Type B pancreatic cell (in vitro differentiated cells): ENCODE data around the gene SNX21. TPM values are rescaled to one million over a fixed set of nuclear protein-coding genes. Genes with fewer than 3 reads are reported as not detected.
A peak's percentile ranks its signal among the peaks of the same experiment; 100 is the strongest.

ENCODE experiments used
- DNase-seq: peaks from one replicate; pipeline ENCODE4 v3.0.0; 2021; ENCODE audit warnings: mixed read lengths; ENCODE audit not compliant: unreplicated experiment; ENCODE audit errors: extremely low spot score
- H3K27ac Mint-ChIP-seq: 2 replicates; pipeline ENCODE4 v1.8.0; 2021; ENCODE audit warnings: mild to moderate bottlenecking, mixed read lengths
- H3K27me3 Mint-ChIP-seq: 2 replicates; pipeline ENCODE4 v1.8.0; 2021; ENCODE audit warnings: mixed read lengths
- H3K36me3 Mint-ChIP-seq: 2 replicates; pipeline ENCODE4 v1.8.0; 2021; ENCODE audit warnings: mixed read lengths
- H3K4me1 Mint-ChIP-seq: one replicate; pipeline ENCODE4 v1.8.0; 2021; ENCODE audit warnings: mixed read lengths; ENCODE audit not compliant: unreplicated experiment
- H3K4me3 Mint-ChIP-seq: 2 replicates; pipeline ENCODE4 v1.8.0; 2021; ENCODE audit warnings: mild to moderate bottlenecking, mixed read lengths
- H3K9me3 Mint-ChIP-seq: 2 replicates; pipeline ENCODE4 v1.8.0; 2021; ENCODE audit warnings: mixed read lengths
- CTCF ChIP-seq: fragments of 200-600 bp; sonication (generic); conservative IDR thresholded peaks from 2 replicates; pipeline ENCODE4 v1.5.0; 2021; ENCODE audit warnings: antibody characterized with exemption, mild to moderate bottlenecking
- total RNA-seq: library from RNA; stranded (reverse); gene quantifications from 2 replicates; pipeline ENCODE4 v1.2.1, GENCODE V29; 2021; ENCODE audit warnings: low replicate concordance

The SNX21 gene
- total RNA-seq, 1 donor from 2014 or later, result 16.4 TPM

DNA sequence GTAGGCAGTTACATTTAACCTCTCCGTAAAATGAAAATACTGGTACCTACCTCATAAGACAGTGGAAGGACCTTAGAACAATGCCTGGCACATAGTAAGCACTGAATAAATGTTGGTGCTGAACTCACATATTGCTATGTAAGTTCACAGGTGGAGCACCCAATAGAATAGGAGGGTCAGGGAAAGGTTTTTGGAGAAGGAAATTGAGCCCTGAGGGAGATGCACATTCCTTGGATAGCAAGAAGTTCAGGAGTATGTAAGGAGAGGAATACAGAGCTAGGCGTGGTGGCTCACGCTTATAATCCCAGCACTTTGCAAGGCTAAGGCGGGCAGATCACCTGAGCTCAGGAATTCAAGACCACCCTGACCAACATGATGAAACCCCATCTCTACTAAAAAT, 14.1 kb upstream of the SNX21 start:
- no peak for TF ChIP-seq CTCF
- peak overlapping the region; percentile 4 for H3K27ac Mint-ChIP-seq
- H3K36me3 Mint-ChIP-seq, result peaks cover 4% of the 10 kb centered on the region
- H3K4me1 Mint-ChIP-seq, result peaks cover 16% of the 10 kb centered on the region
- peaks cover 20% of the 10 kb centered on the region for H3K27me3 Mint-ChIP-seq
- H3K9me3 Mint-ChIP-seq, result no peaks in the 10 kb centered on the region
- no peak for DNase-seq
- no peak overlapping the region for H3K4me3 Mint-ChIP-seq

DNA sequence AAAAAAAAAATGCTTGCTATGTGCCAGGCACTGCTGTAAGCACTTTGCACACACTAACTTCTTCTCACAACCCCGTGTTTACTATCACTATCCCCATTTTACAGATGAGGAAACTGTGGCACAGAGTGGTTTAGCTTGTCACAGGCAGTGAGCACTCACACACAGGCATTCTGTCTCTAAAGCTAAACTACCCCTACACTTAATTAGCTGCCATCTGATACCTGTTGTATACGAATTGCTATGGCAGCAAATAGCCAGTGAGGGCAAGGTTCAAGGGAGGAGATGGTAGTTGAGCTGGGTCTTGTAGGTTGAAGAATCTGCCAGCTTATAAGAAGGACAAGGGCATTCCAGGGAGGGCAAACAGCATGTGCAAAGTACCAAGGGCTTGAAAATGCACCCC, 11.7 kb upstream of the SNX21 start:
- peaks cover 24% of the 10 kb centered on the region for H3K27me3 Mint-ChIP-seq
- H3K9me3 Mint-ChIP-seq, result no peaks in the 10 kb centered on the region

GRCh38 chr20:45822857-45823256, 10.7 kb upstream of the SNX21 start:
- peaks cover 24% of the 10 kb centered on the region for H3K27me3 Mint-ChIP-seq
- no peak for TF ChIP-seq CTCF
- H3K9me3 Mint-ChIP-seq, result no peaks in the 10 kb centered on the region
- no peak for DNase-seq
- H3K36me3 Mint-ChIP-seq, result no peaks in the 10 kb centered on the region
- H3K4me1 Mint-ChIP-seq, result peaks cover 18% of the 10 kb centered on the region
- no peak overlapping the region for H3K27ac Mint-ChIP-seq
- no peak overlapping the region for H3K4me3 Mint-ChIP-seq

More for the DNA sequence above, 11.7 kb upstream of the SNX21 start:
- no peak for DNase-seq
- Mint-ChIP-seq H3K4me3 (no peak overlapping the region), H3K4me1 (peaks cover 22% of the 10 kb centered on the region), H3K27ac (no peak overlapping the region), H3K36me3 (no peaks in the 10 kb centered on the region)
- TF ChIP-seq CTCF, result no peak

GRCh38 chr20:45823949-45824835, 9.4 kb upstream of the SNX21 start:
- peak; percentile 48 for TF ChIP-seq CTCF
- Mint-ChIP-seq H3K36me3 (no peaks in the 10 kb centered on the region), H3K9me3 (no peaks in the 10 kb centered on the region), H3K4me1 (peaks cover 18% of the 10 kb centered on the region), H3K4me3 (no peak overlapping the region), H3K27ac (no peak overlapping the region), H3K27me3 (peaks cover 24% of the 10 kb centered on the region)
- DNase-seq, result no peak

GRCh38 chr20:45826381-45827019, 7.1 kb upstream of the SNX21 start:
- Mint-ChIP-seq H3K4me3 (no peak overlapping the region), H3K27me3 (peaks cover 23% of the 10 kb centered on the region), H3K36me3 (no peaks in the 10 kb centered on the region), H3K4me1 (peaks cover 18% of the 10 kb centered on the region), H3K9me3 (no peaks in the 10 kb centered on the region), H3K27ac (no peak overlapping the region)
- DNase-seq, result no peak
- TF ChIP-seq CTCF, result no peak
